Muscle of back (tissue), 11 donors: ENCODE data around the gene PRDX2. TPM values are rescaled to one million over a fixed set of nuclear protein-coding genes. Genes with fewer than 3 reads are reported as not detected.
A peak's percentile ranks its signal among the peaks of the same experiment; 100 is the strongest.

Experiments used
- DNase-seq, 3 donors: peaks; one replicate each; pipeline versions ENCODE4 v3.0.0 to v3.0.0-alpha.2; 2013
- polyA plus RNA-seq, 10 donors: library from polyadenylated mRNA; unstranded; fragments of 120-200 nt; gene quantifications; one replicate each; pipeline ENCODE4 v1.2.1, GENCODE V29; 2013; ENCODE audit not compliant: insufficient read length in 10 of 10

The PRDX2 gene
- polyA plus RNA-seq, 10 donors: 135 to 183 (median 163) TPM

GRCh38 chr19:12757544-12758274 lies 43.9 kb downstream of the PRDX2 start:
- peak; percentile 50 to 87 (median 79) for DNase-seq

- no peak for DNase-seq
These were observed 45.3 kb downstream of the PRDX2 start for GRCh38 chr19:12756150-12756883.

- no peak for DNase-seq
These were observed 47.0 kb downstream of the PRDX2 start for GRCh38 chr19:12754465-12755196.

- DNase-seq: no peak
These were observed 49.4 kb downstream of the PRDX2 start for GRCh38 chr19:12752056-12752781.

- no peak for DNase-seq
These were observed 50.0 kb downstream of the PRDX2 start, which contains the start of gene BEST2 for GRCh38 chr19:12751635-12752034. Gene BEST2, plus strand, starts transcription at chr19:12751791. Its CDS starts 802 bp downstream, at chr19:12752593.

GRCh38 chr19:12750851-12751250 lies 50.7 kb downstream of the PRDX2 start:
- no peak for DNase-seq

- DNase-seq: no peak
These were observed 51.6 kb downstream of the PRDX2 start for GRCh38 chr19:12749938-12750521.

GRCh38 chr19:12748489-12748888 lies 53.1 kb downstream of the PRDX2 start:
- DNase-seq: no peak

Other genes starting within 250 kb of the PRDX2 start
- 1 to 10 TPM; 1.5 to 4.6 (median 2.9) TPM for gene ZNF490, start 191.0 kb downstream of the PRDX2 start, polyA plus RNA-seq
- 10 to 100 TPM in 9 of 10 donors, 1 to 10 TPM in 1; 7.7 to 17.5 (median 13.7) TPM for gene ZNF791, start 190.9 kb downstream of the PRDX2 start, polyA plus RNA-seq
- 10 to 100 TPM; 23.1 to 38.2 (median 27.9) TPM for gene MAN2B1, start 135.1 kb downstream of the PRDX2 start, polyA plus RNA-seq
- gene WDR83, start 135.0 kb downstream of the PRDX2 start, polyA plus RNA-seq: 10 to 100 TPM in 6 of 10 donors, 1 to 10 TPM in 4; 5.8 to 13.2 (median 10.6) TPM
- gene DHPS, start 119.9 kb downstream of the PRDX2 start, polyA plus RNA-seq: 10 to 100 TPM; 52.3 to 63.0 (median 59.8) TPM
- not detected for gene GNG14, start 113.8 kb downstream of the PRDX2 start, polyA plus RNA-seq
- gene FBXW9, start 105.2 kb downstream of the PRDX2 start, polyA plus RNA-seq: 1 to 10 TPM; 2.5 to 6.3 (median 4.1) TPM
- gene TNPO2, start 77.9 kb downstream of the PRDX2 start, polyA plus RNA-seq: 10 to 100 TPM; 44.6 to 69.5 (median 54.9) TPM
- 100 to 1,000 TPM; 130 to 217 (median 172) TPM for gene TRIR, start 67.1 kb downstream of the PRDX2 start, polyA plus RNA-seq
- 10 to 100 TPM; 36.3 to 54.8 (median 41.8) TPM for gene GET3, start 64.3 kb downstream of the PRDX2 start, polyA plus RNA-seq
- not detected for gene BEST2, start 50.0 kb downstream of the PRDX2 start, polyA plus RNA-seq
- gene HOOK2, start 26.2 kb downstream of the PRDX2 start, polyA plus RNA-seq: 10 to 100 TPM; 15.9 to 42.5 (median 22.4) TPM
- gene JUNB, start 10.3 kb downstream of the PRDX2 start, polyA plus RNA-seq: 100 to 1,000 TPM in 1 of 10 donors, 10 to 100 TPM in 9; 13.8 to 217 (median 45.0) TPM
- gene THSD8, start 269 bp upstream of the PRDX2 start, polyA plus RNA-seq: 1 to 10 TPM; 1.3 to 6.3 (median 3.3) TPM
- gene RNASEH2A, start 4.8 kb upstream of the PRDX2 start, polyA plus RNA-seq: 10 to 100 TPM; 13.4 to 36.2 (median 19.9) TPM
- gene RTBDN, start 32.8 kb upstream of the PRDX2 start, polyA plus RNA-seq: not detected
- under 1 TPM in 9 of 10 donors, not detected in 1; 0.11 to 0.91 (median 0.66) TPM for gene MAST1, start 36.7 kb upstream of the PRDX2 start, polyA plus RNA-seq
- 10 to 100 TPM in 4 of 10 donors, 1 to 10 TPM in 6; 6.1 to 13.9 (median 9.4) TPM for gene DNASE2, start 79.6 kb upstream of the PRDX2 start, polyA plus RNA-seq
- gene KLF1, start 85.4 kb upstream of the PRDX2 start, polyA plus RNA-seq: 1 to 10 TPM in 3 of 10 donors, under 1 TPM in 7; 0.19 to 1.6 (median 0.68) TPM
- gene GCDH, start 89.4 kb upstream of the PRDX2 start, polyA plus RNA-seq: 10 to 100 TPM; 19.1 to 33.2 (median 27.2) TPM
- gene SYCE2, start 117.5 kb upstream of the PRDX2 start, polyA plus RNA-seq: 1 to 10 TPM; 1.7 to 5.8 (median 2.6) TPM
- gene FARSA, start 131.9 kb upstream of the PRDX2 start, polyA plus RNA-seq: 10 to 100 TPM; 32.6 to 45.3 (median 36.1) TPM
- gene CALR, start 136.8 kb upstream of the PRDX2 start, polyA plus RNA-seq: 100 to 1,000 TPM; 322 to 587 (median 412) TPM
- gene RAD23A, start 144.1 kb upstream of the PRDX2 start, polyA plus RNA-seq: 100 to 1,000 TPM; 104 to 133 (median 113) TPM
- gene GADD45GIP1, start 155.4 kb upstream of the PRDX2 start, polyA plus RNA-seq: 10 to 100 TPM; 31.4 to 56.6 (median 38.7) TPM
- under 1 TPM in 8 of 10 donors, not detected in 2; 0.08 to 0.38 (median 0.14) TPM for gene DAND5, start 167.8 kb upstream of the PRDX2 start, polyA plus RNA-seq
- gene NFIX, start 193.7 kb upstream of the PRDX2 start, polyA plus RNA-seq: 100 to 1,000 TPM in 9 of 10 donors, 10 to 100 TPM in 1; 89.1 to 136 (median 111) TPM